Inflammatory macrophage treated with lipopolysaccharide for 1 hour (primary cell): ENCODE results near the gene MRM2.

Experiments used
- DNase-seq, 2 donors: peaks; one replicate each; pipeline ENCODE4 v3.0.0-alpha.2; 2020 to 2022

Gene MRM2

DNA sequence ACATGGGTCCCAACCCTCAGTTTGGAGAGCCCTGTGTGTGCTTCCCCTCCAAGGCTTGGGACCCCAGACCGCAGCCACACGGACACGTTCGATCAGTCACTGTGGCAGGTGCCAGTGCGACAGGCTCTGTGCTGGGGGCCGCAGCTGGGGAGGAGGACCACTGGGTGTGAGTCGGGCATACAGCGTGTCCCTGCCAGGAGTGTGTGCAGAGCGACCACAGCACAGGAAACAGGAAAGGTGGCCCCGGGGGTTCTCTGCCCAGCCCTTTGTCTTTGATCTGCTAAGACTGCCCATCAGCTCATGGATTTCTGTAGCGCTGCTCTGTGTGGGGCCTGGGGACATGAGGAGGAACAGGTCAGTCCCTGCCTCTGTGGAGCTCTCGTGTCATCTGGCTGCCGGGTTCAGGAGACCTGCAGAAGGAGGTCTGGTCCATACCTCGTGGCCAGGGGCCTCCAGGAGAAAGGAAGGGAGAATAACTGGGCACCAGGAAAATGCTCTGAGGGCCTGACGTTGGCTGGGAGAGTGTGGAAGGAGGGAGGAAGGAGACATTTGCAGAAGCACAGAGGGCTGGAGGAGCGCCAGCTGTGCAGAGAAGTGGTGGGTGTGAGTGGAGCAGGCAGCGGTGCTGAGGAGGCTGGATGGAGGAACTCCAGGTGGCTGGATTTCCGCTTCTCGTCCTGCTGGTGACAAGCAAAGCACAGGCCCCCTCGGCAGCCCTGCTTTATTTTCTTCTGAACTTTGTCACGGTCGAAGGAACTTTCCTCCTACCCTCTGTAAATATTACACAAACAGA is 4.1 kb upstream of the MRM2 start:
- DNase-seq, result no peak

- no peak for DNase-seq
These were observed 2.5 kb upstream of the MRM2 start for GRCh38 chr7:2244404-2244995.

GRCh38 chr7:2243458-2243857 is 1.5 kb upstream of the MRM2 start:
- DNase-seq, result no peak

DNA sequence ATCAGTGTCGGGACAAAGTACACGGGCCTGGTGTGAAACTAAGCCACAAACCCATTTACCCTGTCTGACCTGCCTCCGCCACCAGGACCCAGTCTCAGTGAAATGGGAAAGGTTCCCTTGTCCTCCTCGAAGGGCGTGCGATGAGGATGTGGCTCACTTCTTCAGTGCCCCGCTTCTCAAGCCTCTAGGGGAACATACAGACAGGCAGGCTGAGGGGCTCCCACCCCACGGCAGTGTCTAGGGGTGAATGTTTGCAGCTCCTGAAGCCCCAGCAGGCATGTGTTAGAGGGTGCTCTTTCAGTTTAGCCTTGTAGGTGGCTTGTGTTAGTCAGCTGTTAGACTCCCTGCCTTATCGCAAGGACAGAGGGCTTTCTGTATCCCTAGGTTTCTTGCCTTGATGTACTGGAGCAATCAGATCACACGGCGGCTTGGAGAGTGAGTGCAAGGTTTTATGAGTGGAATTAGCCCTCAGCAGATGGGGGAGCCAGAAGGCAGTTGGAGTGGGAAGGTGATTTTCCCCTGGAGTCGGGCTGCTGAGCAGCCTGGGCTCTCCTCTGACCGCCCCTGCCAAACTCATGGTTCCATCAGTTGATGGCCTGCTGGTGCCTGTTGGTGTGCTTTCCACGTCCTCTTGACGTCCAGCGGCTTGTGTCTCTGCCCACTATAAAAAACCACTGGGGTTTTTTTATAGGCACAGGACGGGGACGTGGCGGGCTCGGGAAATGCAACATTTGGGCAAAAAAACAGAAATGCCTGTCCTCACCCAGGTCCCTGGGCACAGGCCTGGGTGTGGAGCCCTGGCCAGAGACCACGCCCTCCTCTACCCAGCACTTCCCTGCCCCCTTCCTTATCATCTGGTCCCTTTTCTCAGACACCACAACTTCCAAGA is 780 bp upstream of the MRM2 start:
- peak; percentile 20 to 38 for DNase-seq

- DNase-seq, result no peak
These were observed 2.8 kb downstream of the MRM2 start for GRCh38 chr7:2239242-2239641.

DNA sequence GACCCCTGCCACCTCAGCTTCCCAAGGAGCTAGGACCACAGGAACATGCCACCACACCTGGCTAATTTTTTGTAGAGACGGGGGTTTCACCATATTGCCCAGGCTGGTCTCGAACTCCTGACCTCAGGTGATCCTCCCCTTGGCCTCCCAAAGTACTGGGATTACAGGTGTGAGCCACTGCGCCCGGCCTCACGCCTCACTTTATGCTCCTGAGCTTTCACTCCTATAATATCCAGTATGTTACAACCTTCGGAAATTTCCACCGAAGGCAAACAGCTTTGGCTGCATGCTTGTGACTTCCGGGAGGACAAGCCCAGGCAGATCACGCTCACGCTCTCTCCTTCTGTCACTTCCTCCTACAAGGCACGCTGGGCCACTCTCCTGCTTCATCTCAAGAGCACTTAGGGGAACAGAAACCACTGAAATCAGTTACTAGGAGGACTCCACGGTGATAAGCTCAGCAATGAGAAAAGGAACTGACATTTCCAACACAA is 4.8 kb downstream of the MRM2 start:
- peak; percentile 85 to 93 for DNase-seq

GRCh38 chr7:2233926-2234325 is 8.1 kb downstream of the MRM2 start:
- DNase-seq, result no peak

DNA sequence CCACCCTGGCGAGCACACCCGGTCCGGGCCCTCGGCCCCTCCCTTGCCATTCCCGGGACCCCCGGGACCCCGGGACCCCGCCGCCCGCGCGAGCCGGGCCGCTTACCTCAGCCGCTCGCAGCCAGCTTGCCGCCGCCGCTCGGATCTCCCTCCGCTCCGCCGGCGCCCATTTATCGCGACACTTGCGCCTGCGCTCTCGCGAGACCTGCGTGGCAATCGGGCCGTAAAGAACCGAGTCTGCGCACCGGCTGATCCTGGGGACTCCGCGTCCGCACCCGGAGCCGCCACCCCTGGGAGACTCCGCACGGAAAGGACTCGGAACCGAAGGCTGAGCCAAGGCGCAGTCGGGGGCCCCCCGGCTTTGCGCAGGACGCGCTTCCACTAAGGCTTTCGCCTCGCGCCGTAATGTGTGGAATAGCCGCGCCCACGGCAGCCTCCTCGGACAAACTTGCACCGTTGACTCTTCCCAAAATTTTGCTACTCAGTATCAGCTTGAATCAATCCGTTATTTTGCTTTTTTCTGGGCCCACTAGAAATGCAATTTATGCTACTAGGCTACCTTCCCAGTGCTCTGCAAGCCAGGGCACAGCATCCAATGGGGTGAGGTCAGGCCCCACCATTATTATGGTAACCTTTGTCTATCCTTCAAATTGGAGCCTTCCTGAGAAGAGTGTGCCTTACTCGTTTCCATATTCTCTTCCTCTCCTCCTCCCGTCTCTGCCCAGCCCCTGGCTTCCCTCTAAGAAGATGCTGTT is 9.1 kb downstream of the MRM2 start, which contains the start of gene MAD1L1:
Gene MAD1L1, minus strand, starts transcription at position 180 of the 755 bp plus-strand sequence. CDS start 2,812 bp downstream, outside the sequence.
- peak; percentile 79 to 93 for DNase-seq

GRCh38 chr7:2231992-2232765 is 9.8 kb downstream of the MRM2 start:
- DNase-seq, result no peak

GRCh38 chr7:2230882-2231281 is 11.1 kb downstream of the MRM2 start:
- no peak for DNase-seq

DNA sequence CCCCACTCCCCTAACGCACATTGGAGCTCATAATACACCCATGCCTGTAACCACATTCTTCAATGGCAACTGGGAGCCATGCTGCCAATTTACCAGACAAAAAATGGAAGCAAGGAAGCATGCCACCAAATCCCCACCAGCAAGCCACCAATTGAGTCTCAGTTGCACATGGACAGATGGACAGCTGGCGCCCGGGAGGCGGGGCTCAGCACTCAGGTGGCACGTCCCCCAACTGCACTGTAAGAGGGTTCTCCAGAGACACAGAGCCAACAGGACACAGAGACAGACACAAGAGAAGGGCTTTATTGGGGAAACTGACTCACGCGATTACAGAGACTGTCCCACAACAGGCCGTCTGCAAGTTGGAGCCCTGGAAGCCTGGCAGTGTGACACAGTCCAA is 11.8 kb downstream of the MRM2 start:
- DNase-seq, result no peak

GRCh38 chr7:2229467-2229866 is 12.5 kb downstream of the MRM2 start:
- DNase-seq, result no peak

- DNase-seq, result no peak
These were observed 13.1 kb downstream of the MRM2 start for GRCh38 chr7:2228921-2229320.

DNA sequence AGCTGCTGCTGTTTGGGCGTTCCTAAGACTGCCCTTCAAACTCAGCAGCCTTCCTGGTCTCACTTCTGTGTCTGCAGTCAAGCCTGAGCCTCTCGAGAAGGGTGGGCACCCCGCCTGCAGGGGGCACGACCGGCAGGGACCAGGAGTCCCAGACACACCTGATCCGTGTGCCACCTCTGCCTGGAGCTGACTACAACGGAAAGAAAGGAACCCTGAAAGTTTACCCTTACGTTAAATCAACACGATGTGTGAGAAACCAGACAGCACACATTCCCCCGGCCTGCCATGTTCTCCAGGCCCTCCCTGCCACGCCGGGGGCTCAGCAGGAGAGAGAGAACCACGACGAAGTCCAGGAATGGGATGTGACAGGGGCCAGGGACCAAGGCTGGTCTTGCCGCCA is 14.3 kb downstream of the MRM2 start:
- no peak for DNase-seq

- DNase-seq, result no peak
These were observed 16.2 kb downstream of the MRM2 start for GRCh38 chr7:2225830-2226229.

DNA sequence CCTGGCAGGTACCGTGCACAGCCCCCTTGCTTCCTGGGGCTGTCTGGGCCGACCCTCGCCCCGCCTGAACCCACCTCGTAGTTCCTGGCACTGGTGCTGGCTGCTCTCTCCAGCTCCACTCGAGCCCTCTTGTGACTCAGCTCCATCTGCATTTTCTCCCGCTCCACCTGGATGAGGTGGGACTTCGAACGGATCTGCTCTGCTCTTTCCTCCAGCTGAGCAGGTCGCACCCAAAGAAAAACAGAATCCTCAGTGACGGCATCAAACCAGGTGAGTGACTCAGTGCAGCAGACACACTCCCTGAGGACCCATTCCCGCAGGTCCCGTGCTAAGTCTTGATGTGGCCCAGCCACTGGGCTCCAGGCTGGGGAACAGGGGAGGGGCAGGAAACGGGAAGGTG is 16.7 kb downstream of the MRM2 start:
- DNase-seq, result no peak

DNA sequence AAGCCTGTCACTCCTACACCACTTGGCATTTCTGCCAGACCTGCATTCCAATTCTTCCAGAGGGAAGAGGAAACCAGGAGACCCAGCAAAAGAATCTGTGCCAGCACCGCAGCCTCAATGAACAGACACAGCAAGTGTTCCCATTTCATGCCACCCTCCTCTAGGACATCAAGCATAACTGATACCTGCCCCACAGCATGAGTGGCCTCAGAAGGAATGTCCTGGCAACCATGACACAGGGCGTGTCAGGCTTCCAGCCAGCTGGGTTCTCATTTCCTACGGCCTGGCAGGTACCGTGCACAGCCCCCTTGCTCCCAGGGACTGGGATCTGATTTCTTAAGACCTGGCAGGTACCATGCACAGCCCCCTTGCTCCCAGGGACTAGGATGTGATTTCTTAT is 17.1 kb downstream of the MRM2 start:
- DNase-seq, result no peak

DNA sequence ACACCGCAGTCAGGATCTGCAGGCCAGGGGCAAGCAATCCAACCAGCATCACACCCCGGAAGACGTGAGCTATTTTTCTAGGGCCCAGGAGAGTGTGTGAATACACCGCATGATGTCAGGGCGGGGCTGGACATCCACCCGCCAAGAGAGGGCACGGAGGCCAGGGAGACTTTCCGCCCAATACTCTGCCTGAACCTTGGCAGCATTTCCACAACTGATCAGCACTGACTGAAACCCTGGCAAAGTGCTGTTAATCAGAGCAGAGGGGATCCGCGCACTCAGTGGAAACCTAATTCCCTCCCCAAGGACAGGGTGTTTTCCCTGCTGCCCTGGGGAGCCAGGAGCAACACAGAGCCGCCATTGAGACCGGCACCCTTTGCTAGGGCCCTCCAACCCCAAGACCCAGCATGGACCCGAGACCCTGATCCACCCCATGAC is 17.5 kb downstream of the MRM2 start:
- no peak for DNase-seq

- no peak for DNase-seq
These were observed 18.7 kb downstream of the MRM2 start for GRCh38 chr7:2223321-2223720.

GRCh38 chr7:2222516-2222915 is 19.5 kb downstream of the MRM2 start:
- DNase-seq, result no peak

GRCh38 chr7:2220954-2221353 is 21.1 kb downstream of the MRM2 start:
- no peak for DNase-seq

GRCh38 chr7:2220506-2220905 is 21.5 kb downstream of the MRM2 start:
- DNase-seq, result no peak
